GM21360 (cell line): ENCODE measurements around the gene DBNL.

Experiments used
- ATAC-seq: cut with Tn5 transposase; IDR thresholded peaks from one replicate; pipeline ENCODE4 v1.9.1; 2021; ENCODE audit warnings: mild to moderate bottlenecking, moderate library complexity; ENCODE audit not compliant: unreplicated experiment

The DBNL gene

DNA sequence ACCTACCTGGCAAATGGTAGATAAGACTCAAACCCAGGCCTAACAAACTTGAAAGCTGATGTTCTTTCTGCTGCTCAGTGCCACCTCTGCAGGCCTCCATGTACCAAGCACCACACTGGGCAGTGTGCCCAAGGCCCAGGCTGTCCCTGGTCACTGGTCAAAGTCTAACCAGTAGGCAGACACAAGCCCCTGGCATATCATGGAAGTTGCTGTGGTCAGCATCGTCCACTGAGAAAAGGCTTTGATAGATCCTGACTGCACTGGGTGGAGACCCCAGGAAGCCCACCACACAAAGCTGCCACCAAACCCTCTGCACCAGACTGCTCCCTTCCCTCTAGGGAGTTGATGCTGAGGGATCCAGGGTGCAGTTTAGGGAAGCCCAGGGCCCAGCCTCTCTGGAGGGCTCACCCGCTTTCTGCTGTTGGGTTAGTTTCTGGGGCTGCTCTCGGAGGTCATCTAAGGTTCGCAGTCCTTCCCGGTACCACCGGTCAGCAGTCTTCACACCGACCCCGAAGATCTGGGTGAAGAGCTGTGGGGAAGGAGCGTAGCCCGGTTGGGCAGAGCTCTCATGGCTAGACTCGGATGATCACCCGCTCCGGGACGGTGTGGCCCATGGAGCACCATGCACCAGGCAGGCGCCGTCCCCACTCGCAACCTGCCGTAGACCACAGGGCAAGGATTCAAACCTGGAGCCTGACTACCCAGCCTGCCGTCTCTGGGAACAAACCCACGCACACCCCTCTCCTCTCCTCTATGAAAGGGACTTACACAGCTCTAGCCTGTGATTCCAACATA is 31.8 kb downstream of the DBNL start:
- no peak for ATAC-seq

GRCh38 chr7:44077061-44077460 is 32.6 kb downstream of the DBNL start:
- ATAC-seq, result no peak

GRCh38 chr7:44077681-44078091 is 33.2 kb downstream of the DBNL start:
- no peak for ATAC-seq

GRCh38 chr7:44078521-44078920 is 34.0 kb downstream of the DBNL start:
- ATAC-seq, result no peak

DNA sequence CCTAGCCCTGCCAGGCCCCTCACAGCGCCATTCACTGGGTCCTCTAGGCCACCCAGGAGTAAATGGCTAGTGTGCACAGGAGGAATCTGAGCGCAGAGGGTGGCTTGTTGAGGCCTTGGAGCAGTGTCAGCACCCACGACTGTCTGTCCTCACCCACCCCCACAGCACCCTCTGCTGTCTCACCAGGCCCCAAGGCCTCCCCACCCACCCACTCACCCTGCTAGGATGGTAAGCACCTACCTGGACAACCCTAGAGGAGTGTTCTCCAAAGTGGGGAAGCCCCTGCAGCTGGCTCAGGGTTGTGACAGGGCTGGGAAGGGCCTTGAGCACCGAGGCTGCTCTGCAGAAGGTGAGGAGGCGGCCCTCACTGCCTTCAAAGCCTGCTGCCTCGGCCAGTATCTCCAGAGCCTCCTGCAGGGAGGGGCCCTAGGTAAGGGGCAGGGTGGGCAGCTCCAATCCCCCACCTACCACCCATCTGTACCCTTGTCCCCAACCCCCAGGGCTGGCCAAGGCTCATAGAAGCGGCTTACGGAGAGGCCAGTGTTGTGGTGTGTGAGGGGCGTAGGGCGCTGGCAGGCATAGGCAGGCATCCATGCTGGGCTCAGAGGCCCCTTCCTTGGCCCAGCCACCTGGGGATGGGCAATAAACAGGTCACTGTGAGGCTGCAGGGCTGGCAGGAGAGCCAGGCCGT is 35.0 kb downstream of the DBNL start:
- ATAC-seq, result no peak

DNA sequence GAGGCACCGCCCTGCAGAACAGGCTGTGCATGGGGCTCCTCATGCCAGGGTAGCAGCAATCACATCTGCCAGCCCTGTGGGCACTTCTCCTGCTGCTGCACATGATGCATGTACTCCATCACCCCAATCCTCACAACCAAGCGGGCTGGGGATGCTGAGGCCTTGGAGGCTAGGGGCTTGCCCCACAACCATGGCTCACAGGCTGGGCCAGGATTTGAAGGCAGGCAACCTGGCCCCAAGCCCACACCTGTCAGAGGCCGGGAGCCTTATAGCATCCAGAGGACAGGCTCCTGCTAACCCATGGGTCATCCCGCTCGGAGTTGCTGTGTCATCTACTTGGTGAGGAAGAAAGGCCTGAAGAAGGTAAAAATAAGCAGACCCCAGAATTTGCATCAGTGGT is 35.6 kb downstream of the DBNL start:
- ATAC-seq, result no peak

GRCh38 chr7:44080686-44081265 is 36.3 kb downstream of the DBNL start:
- no peak for ATAC-seq

DNA sequence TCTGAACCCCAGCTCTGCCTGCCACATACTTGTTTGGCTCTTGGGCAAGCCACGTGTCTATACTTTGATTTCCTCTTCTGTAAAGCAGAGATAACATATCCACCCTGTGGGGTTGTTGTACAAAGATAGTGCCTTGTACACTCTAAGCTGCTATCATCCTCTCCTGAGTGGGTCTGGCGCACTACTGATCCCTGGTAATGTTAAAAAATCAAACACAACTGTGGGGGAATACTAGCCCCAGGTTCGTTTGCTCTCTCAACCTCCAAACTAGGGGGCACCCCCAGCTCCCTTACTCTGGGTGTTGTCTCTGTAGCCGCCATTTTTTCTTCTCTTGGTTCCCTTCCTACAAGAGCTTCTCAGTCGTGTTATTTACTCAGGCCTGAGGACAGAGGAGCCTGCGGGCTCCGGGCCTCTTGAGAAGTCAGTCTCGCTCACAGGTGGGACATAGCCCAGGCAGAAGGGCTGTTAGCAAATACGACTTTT is 36.8 kb downstream of the DBNL start:
- ATAC-seq, result no peak

DNA sequence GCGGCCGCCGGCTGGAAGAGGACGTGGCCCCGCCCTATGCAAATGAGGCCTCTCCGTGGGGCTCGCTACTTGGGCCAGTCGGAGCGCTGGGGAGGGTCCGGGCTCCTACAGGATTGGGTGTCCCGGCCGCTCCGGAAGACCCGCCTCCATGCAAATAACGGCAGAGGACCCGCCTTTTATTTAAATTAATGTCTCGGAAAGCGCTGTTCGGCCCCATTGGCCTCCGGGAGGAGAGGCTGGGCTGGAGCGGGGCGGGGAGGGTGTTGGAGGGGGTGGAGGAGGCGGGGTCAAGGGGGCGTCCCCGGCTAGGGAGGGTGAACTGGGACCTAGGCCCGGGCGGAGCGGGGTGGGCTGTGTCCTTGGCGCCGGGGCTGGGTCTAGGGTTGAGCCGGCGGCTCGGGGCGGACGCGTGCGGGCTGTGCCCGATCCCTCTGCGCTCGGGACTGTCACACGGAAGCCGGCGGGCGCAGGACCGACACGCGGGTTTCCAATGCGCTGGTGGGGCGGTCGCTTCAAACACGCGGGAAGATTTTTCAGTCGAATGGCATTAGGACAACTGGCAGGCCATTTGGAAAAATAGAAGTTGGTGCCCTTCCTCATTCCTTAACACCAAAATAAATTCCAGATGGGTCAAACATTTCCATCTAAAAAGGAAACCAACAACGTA is 38.2 kb downstream of the DBNL start:
- ATAC-seq, result peak; percentile 87

DNA sequence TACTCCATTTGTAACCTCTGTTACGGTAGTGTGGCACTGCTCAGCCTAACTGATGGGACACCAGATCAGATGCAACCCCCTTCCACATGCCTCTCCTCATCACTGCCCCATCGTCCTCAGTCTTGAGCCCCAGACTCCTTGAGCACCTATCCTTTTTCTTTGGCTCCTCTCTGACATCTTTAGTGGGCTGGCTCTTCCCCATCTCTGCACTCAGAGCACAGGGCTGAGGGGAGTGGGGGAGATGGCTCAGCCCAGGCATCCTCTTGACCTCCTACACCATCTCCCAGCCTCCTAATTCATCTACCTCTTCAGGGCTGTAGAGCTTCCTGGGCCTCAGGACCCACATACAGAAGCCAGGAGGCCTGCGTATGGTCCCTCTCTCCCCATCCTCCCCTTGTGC is 39.3 kb downstream of the DBNL start:
- no peak for ATAC-seq

DNA sequence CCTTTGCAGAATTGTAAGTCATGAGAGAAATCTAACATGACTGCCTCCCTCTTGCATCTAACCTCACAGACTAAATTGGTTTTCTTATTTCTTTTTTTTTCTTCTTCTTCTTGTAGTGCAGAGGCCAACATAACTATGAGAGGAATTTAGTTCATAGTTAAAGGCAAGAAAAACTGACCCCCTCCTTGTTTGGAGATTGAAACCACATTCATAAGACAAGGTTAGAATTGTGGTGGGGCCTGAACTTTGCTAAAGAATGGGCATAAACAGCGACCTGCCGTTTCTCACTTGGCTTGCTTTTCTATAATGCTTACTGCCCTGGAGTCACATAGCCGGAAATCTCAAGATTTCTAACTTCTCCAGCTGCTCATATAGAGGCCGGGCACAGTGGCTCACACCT is 40.2 kb downstream of the DBNL start:
- no peak for ATAC-seq

DNA sequence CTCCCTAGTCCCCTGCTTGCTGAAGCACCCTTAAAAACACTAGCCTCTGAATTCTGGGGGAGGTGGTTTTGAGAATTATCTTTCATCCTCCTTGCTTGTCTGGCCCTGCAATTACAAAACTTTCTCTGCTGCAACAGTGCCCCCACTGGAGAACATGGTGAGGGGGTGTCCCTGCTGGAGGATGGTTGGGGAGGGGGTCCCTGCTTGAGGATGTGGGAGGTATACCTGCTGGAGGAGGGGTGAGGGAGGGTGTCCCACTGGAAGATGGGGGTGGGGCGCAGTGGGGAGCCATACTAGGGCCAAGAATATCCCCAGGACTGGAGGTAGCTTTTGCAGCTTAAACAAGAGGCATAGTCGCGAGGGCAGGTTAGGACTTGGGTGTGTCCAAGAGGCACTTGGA is 41.0 kb downstream of the DBNL start:
- ATAC-seq, result no peak

DNA sequence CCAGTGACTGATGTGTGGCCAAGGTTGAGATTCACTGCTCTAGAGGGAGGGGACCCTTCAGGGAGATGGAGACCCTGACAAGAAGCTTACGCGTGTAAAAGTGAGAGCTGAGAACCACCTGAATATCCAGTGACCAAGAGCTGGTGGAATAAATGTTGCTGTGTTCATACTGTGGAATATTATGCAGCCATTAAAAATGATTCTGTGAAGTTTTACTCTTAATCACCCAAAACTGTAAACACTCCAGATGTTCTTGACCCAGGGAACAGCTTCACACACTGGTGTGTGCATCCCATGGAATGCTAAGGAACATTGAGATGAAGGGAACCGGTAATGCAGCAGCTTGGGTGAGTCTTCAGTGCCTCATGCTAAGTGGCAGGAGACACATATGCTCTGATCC is 42.1 kb downstream of the DBNL start:
- no peak for ATAC-seq

- ATAC-seq, result no peak
Observed at GRCh38 chr7:44087911-44088838, 43.7 kb downstream of the DBNL start.

DNA sequence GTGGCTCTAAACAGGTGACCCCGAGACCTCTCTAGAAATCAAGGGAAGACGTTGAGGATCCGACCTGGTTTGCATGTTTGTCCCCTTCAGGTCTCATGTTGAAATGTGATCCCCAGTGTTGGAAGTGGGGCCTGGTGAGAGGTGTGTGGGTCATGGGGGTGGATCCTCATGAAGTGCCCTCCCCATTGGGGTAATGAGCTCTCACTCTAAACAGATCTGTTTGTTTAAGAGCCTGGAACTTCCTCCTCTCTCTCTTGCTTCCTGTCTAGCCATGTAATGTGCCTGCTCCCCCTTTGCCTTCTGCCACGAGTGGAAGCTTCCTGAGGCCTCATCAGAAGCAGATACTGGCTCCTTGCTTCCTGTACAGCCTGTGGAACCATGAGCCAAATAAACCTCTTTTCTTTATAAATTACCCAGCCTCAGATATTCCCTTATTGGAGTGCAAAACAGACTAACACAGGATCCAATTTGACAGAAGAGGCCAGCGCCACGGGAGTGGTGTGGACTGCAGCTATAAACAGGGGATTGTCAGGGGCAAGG is 48.7 kb downstream of the DBNL start:
- ATAC-seq, result no peak

DNA sequence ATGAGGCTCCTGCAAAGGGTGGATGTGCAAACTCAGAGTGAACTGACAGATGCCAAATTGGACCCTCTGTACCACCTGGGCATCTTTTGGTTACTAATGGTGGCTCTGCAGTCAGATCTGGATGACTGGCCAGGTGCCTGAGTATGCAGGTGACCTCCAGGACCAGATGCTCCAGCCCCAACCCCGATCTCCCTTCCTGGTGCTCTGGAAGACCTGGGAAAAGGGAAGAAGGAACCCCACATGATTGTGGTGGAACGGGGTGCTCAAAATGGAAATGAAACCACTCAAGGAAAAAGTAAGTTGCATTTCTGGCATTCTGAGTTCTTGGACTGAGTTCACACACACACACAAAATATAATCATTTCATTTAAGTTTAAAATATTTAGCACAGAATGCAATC is 49.9 kb downstream of the DBNL start:
- ATAC-seq, result no peak

DNA sequence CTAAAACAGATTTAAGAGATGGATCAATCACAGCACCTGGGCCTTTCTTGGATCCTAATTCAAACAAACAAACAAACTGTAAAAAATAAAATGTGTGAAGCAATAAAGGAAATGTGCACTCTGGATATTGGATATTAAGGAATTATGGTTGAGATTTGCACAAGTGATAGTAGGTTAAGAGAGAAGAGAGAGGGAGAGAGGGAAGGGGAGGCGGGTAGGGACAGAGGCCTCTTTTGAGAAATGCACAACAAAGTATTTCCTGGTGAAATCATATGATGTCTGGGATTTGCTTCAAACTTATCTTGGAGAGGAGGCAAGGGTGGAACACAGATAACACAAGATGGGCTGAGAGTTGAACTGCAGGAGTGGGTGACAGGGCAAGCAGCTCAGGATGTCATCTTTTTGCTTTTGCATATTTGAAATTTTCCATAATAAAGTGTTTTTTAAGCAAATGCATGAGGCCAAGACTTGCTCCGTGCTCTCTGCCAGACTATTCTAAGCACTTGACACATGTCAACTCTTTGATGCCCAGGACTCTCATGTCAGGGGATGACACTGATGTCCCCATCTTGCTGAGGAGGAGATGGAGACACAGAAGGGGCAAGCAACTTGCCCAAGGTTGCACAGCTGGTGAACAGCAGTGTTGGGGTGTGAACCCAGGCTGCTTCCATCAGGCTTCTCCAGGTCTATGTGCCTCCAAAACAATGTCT is 50.5 kb downstream of the DBNL start:
- no peak for ATAC-seq

- ATAC-seq, result no peak
Observed at GRCh38 chr7:44095781-44096180, 51.3 kb downstream of the DBNL start.

DNA sequence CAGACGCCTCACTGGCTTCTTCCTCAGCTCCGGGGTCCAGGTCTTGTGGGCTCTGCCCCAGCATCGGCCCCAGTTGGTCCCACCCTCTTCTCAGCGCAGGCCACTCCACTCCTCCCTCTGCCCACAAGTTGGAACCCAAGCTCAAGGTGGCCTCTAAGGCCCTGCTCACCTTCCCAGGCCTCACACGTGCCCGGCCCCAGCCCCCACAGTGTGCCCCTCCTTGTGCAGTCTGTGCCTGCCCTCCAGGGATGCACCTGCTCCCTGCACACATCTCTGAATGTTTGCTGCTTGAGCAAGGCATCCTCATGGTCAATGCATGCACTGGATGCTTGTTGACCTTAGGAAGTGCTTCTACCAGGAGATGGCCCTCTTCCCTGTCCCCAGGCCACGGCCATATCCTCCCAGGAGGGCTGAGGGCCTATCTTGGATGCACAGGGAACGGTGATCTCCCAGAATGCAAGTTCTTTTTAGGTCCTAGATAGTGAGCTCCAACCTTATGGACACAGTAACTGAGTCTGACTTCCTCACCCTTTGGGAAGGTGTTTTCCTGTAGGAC is 51.9 kb downstream of the DBNL start:
- ATAC-seq, result no peak
